ENCODE results near the gene MFRP. TPM values are rescaled to one million over a fixed set of nuclear protein-coding genes. Genes with fewer than 3 reads are reported as not detected.

MFRP gene
- total RNA-seq, 1 experiment from 2014 or later, result not detected

- H3K27ac ChIP-seq, result no peak overlapping the region
- DNase-seq, result no peak
- no peaks in the 10 kb centered on the region for H3K36me3 ChIP-seq
- H3K27me3 ChIP-seq, result no peaks in the 10 kb centered on the region
- no peaks in the 10 kb centered on the region for H3K9me3 ChIP-seq (replicated peaks)
- H3K4me3 ChIP-seq, result peak overlapping the region; percentile 54
- peaks cover 5% of the 10 kb centered on the region; the same call in 1 of the 2 replicates for H3K4me1 ChIP-seq
Measured at GRCh38 chr11:119339589-119340334, 6.7 kb downstream of the MFRP start.

- DNase-seq, result no peak
- no peak overlapping the region for H3K4me3 ChIP-seq
- H3K27me3 ChIP-seq, result no peaks in the 10 kb centered on the region
- H3K36me3 ChIP-seq, result no peaks in the 10 kb centered on the region
- peaks cover 5% of the 10 kb centered on the region; the same call in 1 of the 2 replicates for H3K4me1 ChIP-seq
- no peak overlapping the region for H3K27ac ChIP-seq
- no peaks in the 10 kb centered on the region for H3K9me3 ChIP-seq (replicated peaks)
Measured at GRCh38 chr11:119338965-119339588, 7.4 kb downstream of the MFRP start.

GRCh38 chr11:119338318-119338890, 8.1 kb downstream of the MFRP start:
- Histone ChIP-seq H3K27me3 (no peaks in the 10 kb centered on the region), H3K36me3 (no peaks in the 10 kb centered on the region), H3K9me3 (replicated peaks) (no peaks in the 10 kb centered on the region), H3K4me3 (no peak overlapping the region), H3K27ac (no peak overlapping the region), H3K4me1 (peaks cover 5% of the 10 kb centered on the region; the same call in 1 of the 2 replicates)
- peak; percentile 60 to 79 for DNase-seq

GRCh38 chr11:119337581-119338317, 8.8 kb downstream of the MFRP start:
- H3K27me3 ChIP-seq, result no peaks in the 10 kb centered on the region
- H3K4me3 ChIP-seq, result no peak overlapping the region
- H3K9me3 ChIP-seq (replicated peaks), result no peaks in the 10 kb centered on the region
- peak; percentile 54 to 56 for DNase-seq
- H3K27ac ChIP-seq, result no peak overlapping the region
- no peaks in the 10 kb centered on the region for H3K36me3 ChIP-seq
- peaks cover 5% of the 10 kb centered on the region; the same call in 1 of the 2 replicates for H3K4me1 ChIP-seq

GRCh38 chr11:119336744-119337469, 9.6 kb downstream of the MFRP start:
- H3K36me3 ChIP-seq, result no peaks in the 10 kb centered on the region
- DNase-seq, result no peak
- H3K9me3 ChIP-seq (replicated peaks), result no peaks in the 10 kb centered on the region
- no peak overlapping the region for H3K4me3 ChIP-seq
- no peaks in the 10 kb centered on the region for H3K27me3 ChIP-seq
- peaks cover 5% of the 10 kb centered on the region; the same call in 1 of the 2 replicates for H3K4me1 ChIP-seq
- no peak overlapping the region for H3K27ac ChIP-seq

- Histone ChIP-seq H3K27me3 (no peaks in the 10 kb centered on the region), H3K27ac (no peak overlapping the region), H3K36me3 (no peaks in the 10 kb centered on the region), H3K4me3 (no peak overlapping the region), H3K9me3 (replicated peaks) (no peaks in the 10 kb centered on the region), H3K4me1 (peaks cover 5% of the 10 kb centered on the region; the same call in 1 of the 2 replicates)
- no peak for DNase-seq
Measured at GRCh38 chr11:119335655-119336543, 10.6 kb downstream of the MFRP start.

GRCh38 chr11:119335091-119335654, 11.3 kb downstream of the MFRP start:
- peak overlapping the region; percentile 85 for H3K27ac ChIP-seq
- H3K4me3 ChIP-seq, result peak overlapping the region; percentile 92
- no peaks in the 10 kb centered on the region for H3K36me3 ChIP-seq

GRCh38 chr11:119334174-119334930, 12.2 kb downstream of the MFRP start, which contains the start of gene RNF26:
Gene RNF26 (plus strand): TSS chr11:119334527. CDS start chr11:119335123, 596 bp downstream.
- Histone ChIP-seq H3K4me1 (peaks cover 5% of the 10 kb centered on the region; the same call in 1 of the 2 replicates), H3K27ac (peak within 1 kb of the TSS; percentile 85), H3K9me3 (replicated peaks) (no peaks in the 10 kb centered on the region), H3K27me3 (no peaks in the 10 kb centered on the region), H3K4me3 (peak within 1 kb of the TSS; percentile 92), H3K36me3 (no peaks in the 10 kb centered on the region)
- peak; percentile 95 to 97 for DNase-seq

More at GRCh38 chr11:119335091-119335654, 11.3 kb downstream of the MFRP start:
- H3K27me3 ChIP-seq, result no peaks in the 10 kb centered on the region
- no peaks in the 10 kb centered on the region for H3K9me3 ChIP-seq (replicated peaks)
- no peak for DNase-seq
- peaks cover 5% of the 10 kb centered on the region; the same call in 1 of the 2 replicates for H3K4me1 ChIP-seq

- DNase-seq, result no peak
- no peaks in the 10 kb centered on the region; the same call in 1 of the 2 replicates for H3K4me1 ChIP-seq
- H3K36me3 ChIP-seq, result no peaks in the 10 kb centered on the region
- no peak overlapping the region for H3K27ac ChIP-seq
- no peaks in the 10 kb centered on the region for H3K27me3 ChIP-seq
- no peak overlapping the region for H3K4me3 ChIP-seq
- no peaks in the 10 kb centered on the region for H3K9me3 ChIP-seq (replicated peaks)
Measured at GRCh38 chr11:119332111-119332765, 14.3 kb downstream of the MFRP start.

- H3K36me3 ChIP-seq, result no peaks in the 10 kb centered on the region
- DNase-seq, result no peak
- H3K4me3 ChIP-seq, result no peak overlapping the region
- H3K27ac ChIP-seq, result no peak overlapping the region
- H3K27me3 ChIP-seq, result no peaks in the 10 kb centered on the region
- H3K9me3 ChIP-seq (replicated peaks), result no peaks in the 10 kb centered on the region
- H3K4me1 ChIP-seq, result no peaks in the 10 kb centered on the region
Measured at GRCh38 chr11:119330237-119330636, 16.3 kb downstream of the MFRP start.

GRCh38 chr11:119329320-119329719, 17.2 kb downstream of the MFRP start:
- Histone ChIP-seq H3K27me3 (no peaks in the 10 kb centered on the region), H3K36me3 (no peaks in the 10 kb centered on the region), H3K4me3 (no peak overlapping the region), H3K27ac (no peak overlapping the region), H3K4me1 (no peaks in the 10 kb centered on the region), H3K9me3 (replicated peaks) (no peaks in the 10 kb centered on the region)
- no peak for DNase-seq

GRCh38 chr11:119324189-119324588, 22.3 kb downstream of the MFRP start:
- Histone ChIP-seq H3K36me3 (no peaks in the 10 kb centered on the region), H3K27ac (no peak overlapping the region), H3K4me3 (no peak overlapping the region), H3K4me1 (peaks cover 10% of the 10 kb centered on the region), H3K27me3 (no peaks in the 10 kb centered on the region), H3K9me3 (replicated peaks) (no peaks in the 10 kb centered on the region)
- no peak for DNase-seq
